Renal pelvis (tissue), 4 donors: ENCODE measurements around the gene MTG2. TPM values are rescaled to one million over a fixed set of nuclear protein-coding genes. Genes with fewer than 3 reads are reported as not detected.

Experiments used
- DNase-seq: peaks from one replicate; pipeline ENCODE4 v3.0.0-alpha.2; 2013
- polyA plus RNA-seq, 3 donors: library from polyadenylated mRNA; unstranded; fragments of 120-200 nt; gene quantifications; one replicate each; pipeline ENCODE4 v1.2.1, GENCODE V29; 2013; ENCODE audit not compliant: insufficient read length in 3 of 3

The MTG2 gene
- polyA plus RNA-seq, 3 donors: 32.2 to 45.6 (median 37.1) TPM

DNA sequence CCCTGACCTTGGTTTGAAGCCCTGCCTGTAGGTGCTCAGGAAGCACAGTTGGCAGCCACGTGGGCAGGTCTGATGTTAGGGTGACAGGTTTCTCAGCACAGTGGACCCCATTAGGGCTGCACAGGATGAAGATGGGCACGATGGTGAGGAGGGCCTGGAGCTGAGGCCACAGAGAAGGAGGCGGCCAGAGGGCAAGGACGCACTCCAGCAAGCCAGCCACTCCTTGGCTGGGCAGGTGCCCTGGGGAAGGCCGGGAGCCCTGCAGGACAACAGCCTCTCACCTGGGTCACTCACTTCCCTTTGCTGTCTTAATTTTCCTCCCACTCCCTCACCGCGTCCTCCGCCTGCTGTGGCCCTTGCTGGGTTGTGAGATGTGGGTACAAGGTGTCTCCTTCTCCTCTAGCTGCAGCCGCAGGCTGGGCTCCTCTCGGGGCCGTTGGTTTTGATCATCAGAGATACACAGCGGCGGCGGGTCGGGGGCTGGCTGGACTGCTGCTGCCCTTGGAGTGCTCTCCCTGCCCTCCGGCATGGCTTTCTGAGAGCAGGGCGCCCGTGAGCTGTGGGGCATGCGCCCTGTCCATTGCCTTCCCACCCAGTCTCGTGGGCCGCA is 61.2 kb downstream of the MTG2 start:
- no peak for DNase-seq

DNA sequence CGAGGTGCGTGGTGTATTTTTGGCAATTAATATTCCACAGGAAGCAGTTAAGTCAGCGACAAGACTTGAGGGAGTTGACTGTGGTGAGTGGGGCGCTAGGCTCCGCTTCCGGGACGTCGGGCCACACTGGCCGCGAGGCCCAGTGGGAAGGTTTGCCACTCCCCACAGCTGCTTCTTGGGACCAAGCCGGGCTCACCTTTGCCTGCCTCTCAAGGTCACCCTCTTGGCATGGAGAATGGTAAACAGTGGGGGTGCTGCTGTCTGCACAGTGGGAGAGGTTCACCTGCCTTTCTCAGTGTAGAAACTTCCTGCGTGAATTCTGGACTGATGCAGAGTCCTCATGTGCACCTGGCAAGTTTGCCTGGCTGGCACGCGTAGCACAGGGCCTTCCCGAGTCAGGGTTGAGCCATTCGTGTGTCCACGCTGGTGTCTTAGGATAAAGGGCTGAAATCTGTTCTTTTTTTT is 61.8 kb downstream of the MTG2 start:
- no peak for DNase-seq

DNA sequence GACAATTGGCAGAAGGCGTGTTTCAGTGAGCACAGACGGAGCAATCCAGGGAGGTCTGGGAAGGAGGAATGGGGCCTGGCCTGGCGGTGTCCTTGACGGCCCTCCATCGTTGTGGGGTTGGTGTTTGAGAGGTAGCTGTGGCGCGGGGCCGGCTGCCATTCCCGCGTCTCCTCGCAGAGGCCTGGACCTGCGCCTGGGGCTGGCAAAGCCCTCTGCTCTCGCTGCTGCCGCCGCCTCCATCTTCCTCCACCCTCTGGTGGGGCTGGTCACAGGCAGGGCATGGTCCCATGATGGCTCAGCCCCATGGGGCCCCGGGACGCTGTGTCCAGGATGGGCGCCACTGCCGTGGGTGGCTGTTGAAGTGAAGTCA is 63.1 kb downstream of the MTG2 start:
- no peak for DNase-seq

DNA sequence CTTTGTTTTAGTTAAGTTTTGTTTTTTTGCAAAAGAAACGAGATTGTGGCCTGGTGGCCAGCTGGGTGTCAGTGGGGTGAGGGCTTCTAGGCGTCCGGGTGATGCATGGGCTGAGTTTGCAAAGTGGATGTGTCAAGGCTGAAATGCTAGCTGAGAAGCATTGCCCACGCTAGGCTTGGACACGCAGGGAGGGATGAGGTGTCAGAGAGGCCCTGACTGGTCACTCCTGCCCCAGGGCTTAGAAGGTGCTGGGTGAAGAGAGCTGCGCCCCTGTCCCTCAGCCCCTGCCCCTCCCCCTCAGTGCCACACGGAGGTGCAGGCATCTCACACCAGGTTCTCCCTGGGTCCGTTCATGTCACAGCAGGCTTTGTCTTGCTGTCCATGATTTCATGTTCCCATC is 63.6 kb downstream of the MTG2 start:
- no peak for DNase-seq

DNA sequence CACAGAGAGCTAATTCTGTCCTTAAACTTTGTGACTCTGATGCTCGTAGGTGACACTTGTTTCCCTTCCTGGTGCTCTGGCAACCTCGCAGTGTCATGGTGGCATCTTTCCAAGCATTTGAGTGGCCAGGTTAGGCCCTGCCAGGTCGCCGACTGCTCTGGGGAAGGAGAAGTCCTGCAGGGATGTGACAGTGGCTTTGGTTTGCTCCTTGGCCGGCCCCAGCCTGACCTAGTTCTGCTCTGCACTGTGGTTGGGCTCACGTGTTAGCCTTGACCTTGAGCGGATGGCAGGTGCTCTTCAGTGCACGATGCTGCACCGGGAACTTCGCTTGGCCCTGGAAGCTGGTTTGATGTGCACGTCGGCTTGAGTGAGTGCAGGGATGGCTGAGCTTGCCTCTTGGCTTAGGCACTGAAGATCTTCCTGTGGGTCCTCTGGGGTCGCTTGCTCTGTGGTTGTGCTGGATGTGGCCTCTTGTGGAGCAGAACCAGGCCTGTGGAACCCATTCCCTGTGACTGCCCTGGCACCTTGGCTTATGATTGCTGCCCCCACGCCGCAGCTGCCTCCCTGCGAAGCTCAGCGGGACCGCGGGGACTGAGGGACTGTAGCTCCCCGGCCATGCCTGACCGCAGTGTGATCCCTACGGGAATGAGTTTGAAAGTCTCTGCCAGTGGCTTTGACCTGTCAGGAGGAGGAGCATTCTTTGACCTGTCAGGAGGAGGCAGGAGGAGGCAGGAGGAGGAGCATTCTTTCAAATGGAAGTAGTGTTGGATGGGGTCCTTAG is 64.2 kb downstream of the MTG2 start:
- DNase-seq: no peak

DNA sequence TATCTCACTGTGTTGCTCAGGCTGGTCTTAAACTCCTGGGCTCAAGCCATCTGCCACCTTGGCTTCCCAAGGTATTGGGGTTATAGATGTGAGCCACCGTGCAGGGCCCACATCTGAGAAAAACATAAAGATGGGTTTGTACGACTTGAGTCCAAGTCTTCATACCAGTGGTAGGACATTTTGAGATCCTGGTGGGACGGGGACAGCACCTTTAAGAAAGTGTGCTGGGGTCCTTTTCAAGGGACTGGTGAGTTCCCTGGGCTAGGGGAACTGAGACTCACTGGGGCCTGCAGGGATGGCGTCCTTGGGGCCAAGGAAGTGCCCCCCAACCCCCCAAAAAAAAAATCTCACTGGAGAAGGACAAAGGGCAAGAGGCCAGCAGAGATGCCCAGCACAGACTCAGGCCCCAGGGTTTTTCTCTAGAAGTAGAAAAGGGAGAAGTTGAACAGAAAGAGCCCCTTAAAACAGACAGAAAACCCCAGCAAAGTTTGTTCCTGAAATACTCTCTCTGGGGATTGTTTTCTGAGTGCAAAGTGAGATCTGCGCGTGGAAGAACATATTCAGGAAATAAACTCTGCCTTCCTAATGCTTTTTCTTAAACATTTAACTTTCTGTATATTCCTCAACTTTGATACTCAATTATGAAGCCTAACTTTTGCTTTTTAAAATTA is 66.2 kb downstream of the MTG2 start:
- no peak for DNase-seq

DNA sequence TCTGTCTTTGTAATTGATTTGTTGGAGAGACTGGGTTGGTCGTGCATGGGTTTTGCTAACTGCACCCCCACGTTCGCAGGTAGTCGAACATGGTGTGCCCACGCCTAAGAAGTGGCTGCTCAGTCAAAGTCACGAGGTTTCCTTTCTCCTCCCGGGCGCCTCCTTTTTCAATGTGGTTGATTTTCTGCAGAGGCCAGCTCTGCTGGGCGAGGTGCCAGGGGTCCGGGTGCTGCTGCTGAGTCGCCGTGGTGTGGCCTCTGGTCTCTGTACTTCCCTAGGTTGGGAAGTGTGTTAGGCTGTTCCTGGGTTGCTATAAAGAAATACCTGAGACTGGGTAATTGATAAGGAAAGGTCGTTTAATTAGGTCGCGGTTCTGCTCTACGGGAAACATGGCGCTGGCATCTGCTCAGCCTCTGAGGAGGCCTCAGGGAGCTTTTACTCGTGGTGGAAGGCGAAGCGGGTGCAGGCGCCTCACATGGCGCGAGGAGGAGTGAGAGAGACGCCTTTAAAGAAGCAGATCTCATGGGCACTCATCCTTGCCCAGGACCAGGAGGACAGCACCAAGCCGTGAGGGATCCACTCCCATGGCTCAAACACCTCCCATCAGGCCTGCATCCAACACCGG is 69.6 kb downstream of the MTG2 start:
- no peak for DNase-seq

Other genes with a start within 250 kb of the MTG2 start
- 10 to 100 TPM; 19.6 to 20.4 (median 20.3) TPM for gene TAF4, start 117.1 kb upstream of the MTG2 start, polyA plus RNA-seq
- gene LSM14B, start 60.6 kb upstream of the MTG2 start, polyA plus RNA-seq: 10 to 100 TPM; 57.9 to 64.6 (median 59.0) TPM
- 100 to 1,000 TPM; 186 to 220 (median 197) TPM for gene PSMA7, start 39.6 kb upstream of the MTG2 start, polyA plus RNA-seq
- gene SS18L1, start 39.3 kb upstream of the MTG2 start, polyA plus RNA-seq: 10 to 100 TPM; 16.7 to 26.6 (median 26.5) TPM
- gene HRH3, start 37.2 kb downstream of the MTG2 start, polyA plus RNA-seq: under 1 TPM in 2 of 3 donors, not detected in 1; 0.11 to 0.19 TPM
- gene OSBPL2, start 55.5 kb downstream of the MTG2 start, polyA plus RNA-seq: 10 to 100 TPM; 27.6 to 40.8 (median 39.3) TPM
- 10 to 100 TPM; 54.1 to 72.3 (median 67.0) TPM for gene ADRM1, start 120.0 kb downstream of the MTG2 start, polyA plus RNA-seq
- gene LAMA5, start 184.3 kb downstream of the MTG2 start, polyA plus RNA-seq: 100 to 1,000 TPM; 158 to 190 (median 164) TPM
- 1,000 to 10,000 TPM in 1 of 3 donors, 100 to 1,000 TPM in 2; 739 to 1,106 (median 923) TPM for gene RPS21, start 204.1 kb downstream of the MTG2 start, polyA plus RNA-seq
- 10 to 100 TPM in 2 of 3 donors, 1 to 10 TPM in 1; 8.6 to 13.8 (median 10.1) TPM for gene CABLES2, start 224.3 kb downstream of the MTG2 start, polyA plus RNA-seq
- gene RBBP8NL, start 244.5 kb downstream of the MTG2 start, polyA plus RNA-seq: 1 to 10 TPM; 2.4 to 2.9 (median 2.7) TPM